GM23338 (cell line): ENCODE data around the gene HNF4A. TPM values are rescaled to one million over a fixed set of nuclear protein-coding genes. Genes with fewer than 3 reads are reported as not detected.

Experiments used
- ATAC-seq: fragments of 200-7000 bp; cut with Tn5 transposase; 3 replicates; pipeline ENCODE4 v1.9.1; 2020
- DNase-seq: peaks from one replicate; pipeline ENCODE4 v3.0.0-alpha.2; 2015; ENCODE audit warnings: low spot score
- H2AFZ ChIP-seq: fragments of 200-600 bp; sonication (generic); 2 replicates; pipeline ENCODE4 v1.8.0; 2016; ENCODE audit warnings: antibody characterized with exemption, mild to moderate bottlenecking, moderate library complexity
- H3F3A ChIP-seq: fragments of 200-600 bp; sonication (generic); replicated peaks from 2 replicates; pipeline ENCODE4 v1.8.0; 2017; ENCODE audit warnings: antibody characterized with exemption, mixed run types, low read depth
- H3K27ac ChIP-seq: fragments of 200-600 bp; sonication (generic); 2 replicates; pipeline ENCODE4 v1.6.1; 2016; ENCODE audit warnings: low read depth
- H3K27me3 ChIP-seq: fragments of 200-600 bp; sonication (generic); 2 replicates; pipeline ENCODE4 v1.8.0; 2016; ENCODE audit warnings: mild to moderate bottlenecking, mixed run types, moderate library complexity; ENCODE audit not compliant: insufficient read depth
- H3K36me3 ChIP-seq: fragments of 200-600 bp; sonication (generic); 2 replicates; pipeline ENCODE4 v1.8.0; 2016; ENCODE audit warnings: mild to moderate bottlenecking; ENCODE audit not compliant: insufficient read depth
- H3K4me1 ChIP-seq: fragments of 200-600 bp; sonication (generic); 2 replicates; pipeline ENCODE4 v1.8.0; 2016; ENCODE audit warnings: mild to moderate bottlenecking, moderate library complexity; ENCODE audit not compliant: insufficient read depth
- H3K4me2 ChIP-seq: fragments of 200-600 bp; sonication (generic); 2 replicates; pipeline ENCODE4 v1.7.1; 2017; ENCODE audit warnings: mixed run types
- H3K4me3 ChIP-seq: fragments of 200-600 bp; sonication (generic); 2 replicates; pipeline ENCODE4 v1.6.1; 2016; ENCODE audit warnings: mixed run types
- H3K79me2 ChIP-seq: fragments of 200-600 bp; sonication (generic); replicated peaks from 2 replicates; pipeline ENCODE4 v1.8.0; 2017; ENCODE audit warnings: mild to moderate bottlenecking; ENCODE audit not compliant: insufficient read depth
- H3K9me2 ChIP-seq: fragments of 200-600 bp; sonication (generic); 2 replicates; pipeline ENCODE4 v1.8.0; 2017; ENCODE audit not compliant: insufficient read depth
- H4K20me1 ChIP-seq: fragments of 200-600 bp; sonication (generic); replicated peaks from 2 replicates; pipeline ENCODE4 v1.8.0; 2017; ENCODE audit warnings: mild to moderate bottlenecking; ENCODE audit not compliant: insufficient read depth
- H3K27ac Mint-ChIP-seq: 2 replicates; pipeline ENCODE4 v1.8.0; 2020; ENCODE audit warnings: inconsistent platforms, mild to moderate bottlenecking, moderate library complexity, mixed read lengths
- H3K27me3 Mint-ChIP-seq: 3 replicates; pipeline ENCODE4 v1.8.0; 2022; ENCODE audit warnings: low read depth, mild to moderate bottlenecking, moderate library complexity, mixed read lengths, inconsistent platforms; ENCODE audit not compliant: insufficient read depth, poor library complexity
- H3K36me3 Mint-ChIP-seq: 3 replicates; pipeline ENCODE4 v1.8.0; 2021; ENCODE audit warnings: low read depth, mild to moderate bottlenecking, inconsistent platforms, moderate library complexity, mixed read lengths
- H3K4me1 Mint-ChIP-seq: 3 replicates; pipeline ENCODE4 v1.8.0; 2020; ENCODE audit warnings: mild to moderate bottlenecking, inconsistent platforms, mixed read lengths
- H3K4me3 Mint-ChIP-seq: 3 replicates; pipeline ENCODE4 v1.8.0; 2021; ENCODE audit warnings: moderate library complexity, mild to moderate bottlenecking, inconsistent platforms, mixed read lengths
- H3K9me3 Mint-ChIP-seq: 3 replicates; pipeline ENCODE4 v1.8.0; 2020; ENCODE audit warnings: moderate library complexity, mild to moderate bottlenecking, inconsistent platforms, mixed read lengths
- CREB1 ChIP-seq: fragments of 250-450 bp; sonication (Bioruptor Pico); IDR thresholded peaks from 2 replicates; pipeline ENCODE4 v1.5.0; 2020; ENCODE audit warnings: low read depth, mild to moderate bottlenecking, moderate library complexity
- CTCF ChIP-seq, 2 experiments: fragments of 200-600 bp in 1 of 2; sonication (generic) in 1 of 2; conservative IDR thresholded peaks; 2 replicates each; pipeline versions ENCODE4 v1.5.1 to v1.6.1; 2016 to 2017; ENCODE audit warnings: antibody characterized with exemption in 2 of 2, low read depth in 2 of 2, mild to moderate bottlenecking in 2 of 2, moderate library complexity in 1 of 2
- ETS1 ChIP-seq: IDR thresholded peaks from 2 replicates; pipeline ENCODE4 v1.6.1; 2016; ENCODE audit warnings: antibody characterized with exemption
- EZH2 ChIP-seq: fragments of 200-600 bp; sonication (generic); IDR thresholded peaks from one replicate; pipeline ENCODE4 v1.8.0; 2017; ENCODE audit warnings: antibody characterized with exemption, mild to moderate bottlenecking, low read depth; ENCODE audit not compliant: unreplicated experiment
- EZH2phosphoT487 ChIP-seq: fragments of 200-600 bp; sonication (generic); IDR thresholded peaks from one replicate; pipeline ENCODE4 v1.8.1; 2018; ENCODE audit warnings: antibody characterized with exemption; ENCODE audit not compliant: unreplicated experiment
- NANOG ChIP-seq: IDR thresholded peaks from 2 replicates; pipeline ENCODE4 v1.6.1; 2016; ENCODE audit warnings: antibody characterized with exemption, borderline replicate concordance
- POLR2AphosphoS5 ChIP-seq: IDR thresholded peaks from 2 replicates; pipeline ENCODE4 v1.6.1; 2016; ENCODE audit warnings: antibody characterized with exemption, low read depth
- REST ChIP-seq: IDR thresholded peaks from one replicate; pipeline ENCODE4 v1.6.1; 2018; ENCODE audit warnings: antibody characterized with exemption; ENCODE audit not compliant: unreplicated experiment
- STAT1 ChIP-seq: IDR thresholded peaks from one replicate; pipeline ENCODE4 v1.6.1; 2016; ENCODE audit warnings: antibody characterized with exemption; ENCODE audit not compliant: unreplicated experiment
- ZNF114 ChIP-seq: fragments of 250-450 bp; sonication (Bioruptor Pico); IDR thresholded peaks from 2 replicates; pipeline ENCODE4 v1.5.0; 2020; ENCODE audit warnings: mild to moderate bottlenecking, moderate library complexity
- ZNF331 ChIP-seq: fragments of 250-450 bp; sonication (Bioruptor Pico); IDR thresholded peaks from 2 replicates; pipeline ENCODE4 v1.5.0; 2020; ENCODE audit warnings: low read depth, mild to moderate bottlenecking, moderate library complexity
- polyA plus RNA-seq: library from polyadenylated mRNA; unstranded; fragments of >200 nt; fragmentation: Nextera tagmentation; extraction: Ambion mirVana; gene quantifications from 2 replicates; pipeline ENCODE4 v1.2.1, GENCODE V29; 2016
- total RNA-seq: library from RNA; depleted of rRNA; stranded (reverse); fragments of >200 nt; shearing (Covaris generic); gene quantifications from 2 replicates; pipeline ENCODE4 v1.2.3, GENCODE V29; 2014

HNF4A gene
- total and polyA plus RNA-seq, 2 experiments from 2014 or later: not detected

GRCh38 chr20:44465001-44465560 is 109.6 kb downstream of the HNF4A start (continued):
- TF ChIP-seq CTCF (conservative IDR thresholded peaks at IDR 0.05; ENCODE audit: low read depth in 2 of 2) (no peak), NANOG (no peak)

GRCh38 chr20:44467289-44467883 is 111.9 kb downstream of the HNF4A start:
- no peak overlapping the region for H3K4me2 ChIP-seq
- no peaks in the 10 kb centered on the region for H3K27me3 ChIP-seq
- DNase-seq: peak; percentile 48
- no peaks in the 10 kb centered on the region for H3K36me3 ChIP-seq
- H4K20me1 ChIP-seq: no peaks in the 10 kb centered on the region
- H3K79me2 ChIP-seq: no peaks in the 10 kb centered on the region
- peak overlapping the region; percentile 94 for H2AFZ ChIP-seq
- no peak overlapping the region for H3K4me3 Mint-ChIP-seq
- no peaks in the 10 kb centered on the region for H3F3A ChIP-seq
- peaks cover 8% of the 10 kb centered on the region for H3K27me3 Mint-ChIP-seq
- H3K27ac ChIP-seq: no peak overlapping the region
- TF ChIP-seq EZH2phosphoT487: no peak
- TF ChIP-seq POLR2AphosphoS5: no peak
- no peak for TF ChIP-seq ZNF331 (CRISPR knock-in tag)
- TF ChIP-seq STAT1: no peak
- no peaks in the 10 kb centered on the region for H3K9me3 Mint-ChIP-seq
- H3K9me2 ChIP-seq: no peaks in the 10 kb centered on the region
- H3K27ac Mint-ChIP-seq: no peak overlapping the region
- peaks cover 7% of the 10 kb centered on the region; the same call in 2 of the 3 replicates for H3K4me1 Mint-ChIP-seq
- H3K4me3 ChIP-seq: no peak overlapping the region
- no peaks in the 10 kb centered on the region for H3K36me3 Mint-ChIP-seq
- peak; percentile 77 for ATAC-seq
- no peaks in the 10 kb centered on the region; the same call in 1 of the 2 replicates for H3K4me1 ChIP-seq

GRCh38 chr20:44468044-44468782 is 112.7 kb downstream of the HNF4A start:
- no peak overlapping the region for H3K4me3 ChIP-seq
- H3K4me3 Mint-ChIP-seq: no peak overlapping the region
- H3K4me1 Mint-ChIP-seq: peaks cover 7% of the 10 kb centered on the region; the same call in 2 of the 3 replicates
- no peaks in the 10 kb centered on the region for H3K36me3 Mint-ChIP-seq
- H3K4me1 ChIP-seq: no peaks in the 10 kb centered on the region; the same call in 1 of the 2 replicates
- H3K9me3 Mint-ChIP-seq: no peaks in the 10 kb centered on the region
- H4K20me1 ChIP-seq: no peaks in the 10 kb centered on the region
- H3K36me3 ChIP-seq: no peaks in the 10 kb centered on the region
- no peaks in the 10 kb centered on the region for H3K9me2 ChIP-seq
- H3F3A ChIP-seq: no peaks in the 10 kb centered on the region
- H3K27ac ChIP-seq: no peak overlapping the region
- no peak overlapping the region for H3K27ac Mint-ChIP-seq
- H3K4me2 ChIP-seq: no peak overlapping the region
- peak overlapping the region; percentile 94 for H2AFZ ChIP-seq
- no peaks in the 10 kb centered on the region for H3K79me2 ChIP-seq
- ATAC-seq (no peak), DNase-seq (no peak)
- H3K27me3 Mint-ChIP-seq: peaks cover 8% of the 10 kb centered on the region
- no peaks in the 10 kb centered on the region for H3K27me3 ChIP-seq
- TF ChIP-seq ZNF114 (CRISPR knock-in tag) (no peak), EZH2phosphoT487 (no peak), POLR2AphosphoS5 (no peak), CREB1 (CRISPR knock-in tag) (no peak), EZH2 (no peak), REST (no peak), ZNF331 (CRISPR knock-in tag) (no peak), NANOG (no peak), ETS1 (no peak)
